Hepatocyte (in vitro differentiated cells): Measurements from ENCODE around the gene ANG. TPM values are rescaled to one million over a fixed set of nuclear protein-coding genes. Genes with fewer than 3 reads are reported as not detected.

ENCODE experiments used
- DNase-seq: peaks from one replicate; pipeline ENCODE4 v3.0.0-alpha.2; 2016; ENCODE audit warnings: low spot score
- H2AFZ ChIP-seq: fragments of 200-600 bp; sonication (generic); 2 replicates; pipeline ENCODE4 v1.6.0; 2016; ENCODE audit warnings: antibody characterized with exemption, mild to moderate bottlenecking
- H3K27ac ChIP-seq: fragments of 200-600 bp; sonication (generic); 2 replicates; pipeline ENCODE4 v1.5.1; 2016; ENCODE audit warnings: mild to moderate bottlenecking
- H3K27me3 ChIP-seq: fragments of 200-600 bp; sonication (generic); 2 replicates; pipeline ENCODE4 v1.6.1; 2016
- H3K36me3 ChIP-seq: fragments of 200-600 bp; sonication (generic); replicated peaks from 2 replicates; pipeline ENCODE4 v1.5.1; 2016; ENCODE audit warnings: low read depth; ENCODE audit not compliant: insufficient read depth
- H3K4me1 ChIP-seq: fragments of 200-600 bp; sonication (generic); 2 replicates; pipeline ENCODE4 v1.5.1; 2016; ENCODE audit warnings: mild to moderate bottlenecking, moderate library complexity; ENCODE audit not compliant: insufficient read depth
- H3K4me2 ChIP-seq: fragments of 200-600 bp; sonication (generic); 2 replicates; pipeline ENCODE4 v1.6.0; 2016
- H3K4me3 ChIP-seq: fragments of 200-600 bp; sonication (generic); 2 replicates; pipeline ENCODE4 v1.5.1; 2016; ENCODE audit warnings: mild to moderate bottlenecking
- H3K79me2 ChIP-seq: fragments of 200-600 bp; sonication (generic); 2 replicates; pipeline ENCODE4 v1.6.0; 2017; ENCODE audit warnings: mild to moderate bottlenecking
- H3K9me2 ChIP-seq: fragments of 200-600 bp; sonication (generic); replicated peaks from 2 replicates; pipeline ENCODE4 v1.6.0; 2017; ENCODE audit warnings: mild to moderate bottlenecking; ENCODE audit not compliant: insufficient read depth
- H3K9me3 ChIP-seq: fragments of 200-600 bp; sonication (generic); 2 replicates; pipeline ENCODE4 v1.5.1; 2016; ENCODE audit warnings: low read depth, mild to moderate bottlenecking
- H4K20me1 ChIP-seq: fragments of 200-600 bp; sonication (generic); 2 replicates; pipeline ENCODE4 v1.6.0; 2016; ENCODE audit warnings: mild to moderate bottlenecking; ENCODE audit not compliant: insufficient read depth, poor library complexity, severe bottlenecking
- EZH2 ChIP-seq: fragments of 200-600 bp; sonication (generic); IDR thresholded peaks from 2 replicates; pipeline ENCODE4 v1.6.1; 2016; ENCODE audit warnings: antibody characterized with exemption, mild to moderate bottlenecking, borderline replicate concordance
- EZH2phosphoT487 ChIP-seq: fragments of 200-600 bp; sonication (generic); IDR thresholded peaks from one replicate; pipeline ENCODE4 v1.6.1; 2018; ENCODE audit warnings: antibody characterized with exemption, mild to moderate bottlenecking, low read depth, moderate library complexity; ENCODE audit not compliant: unreplicated experiment, severe bottlenecking
- WGBS: methylation state at CpG from one replicate; pipeline ENCODE4 v1.1.6; 2016; ENCODE audit warnings: low lambda C conversion rate; ENCODE audit errors: missing lambda C conversion rate; 5-methylcytosine and 5-hydroxymethylcytosine counted together
- polyA plus RNA-seq: library from polyadenylated mRNA; unstranded; fragments of >200 nt; fragmentation: Nextera tagmentation; extraction: Ambion mirVana; gene quantifications from 2 replicates; pipeline ENCODE4 v1.2.1, GENCODE V29; 2016
- small RNA-seq: library from RNA; depleted of rRNA; stranded (forward); fragments of <200 nt; gene quantifications from one replicate; pipeline ENCODE3, GENCODE V24; 2014
- total RNA-seq: library from RNA; depleted of rRNA; stranded (reverse); fragments of >200 nt; gene quantifications from 2 replicates; pipeline ENCODE4 v1.2.3, GENCODE V29; 2014
- TF ChIP-seq, protein P1 (sequence below): fragments of 200-600 bp; sonication (generic); IDR thresholded peaks from 2 replicates; pipeline ENCODE4 v1.5.1; 2016; ENCODE audit warnings: antibody characterized with exemption, mild to moderate bottlenecking; ENCODE audit not compliant: poor library complexity

Gene ANG
- total and polyA plus RNA-seq, 2 experiments from 2014 or later: 79.1 to 103 TPM

DNA sequence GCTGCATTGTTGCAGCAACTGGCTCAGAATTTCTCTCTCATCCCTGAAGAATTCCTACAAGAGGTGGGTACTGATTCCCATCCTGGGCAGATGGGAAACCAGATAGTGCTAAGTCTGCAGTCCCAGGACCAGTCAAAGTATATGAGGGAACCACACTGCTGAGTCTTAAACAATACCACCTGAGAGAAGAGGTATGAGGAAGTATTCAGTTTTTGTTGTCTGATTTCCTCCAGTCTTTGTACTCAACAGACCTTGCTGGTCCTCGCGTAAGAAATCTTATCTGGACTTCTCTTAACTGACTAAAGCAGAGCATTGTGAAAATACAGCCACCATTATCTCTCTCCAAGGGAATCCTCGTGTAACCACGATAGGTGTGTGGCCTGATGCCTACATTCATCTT lies 53.6 kb downstream of the ANG start:
- H3K9me3 ChIP-seq: no peaks in the 10 kb centered on the region
- DNase-seq: no peak
- 47% methylated on average over 4 of the region's 4 CpGs for WGBS

DNA sequence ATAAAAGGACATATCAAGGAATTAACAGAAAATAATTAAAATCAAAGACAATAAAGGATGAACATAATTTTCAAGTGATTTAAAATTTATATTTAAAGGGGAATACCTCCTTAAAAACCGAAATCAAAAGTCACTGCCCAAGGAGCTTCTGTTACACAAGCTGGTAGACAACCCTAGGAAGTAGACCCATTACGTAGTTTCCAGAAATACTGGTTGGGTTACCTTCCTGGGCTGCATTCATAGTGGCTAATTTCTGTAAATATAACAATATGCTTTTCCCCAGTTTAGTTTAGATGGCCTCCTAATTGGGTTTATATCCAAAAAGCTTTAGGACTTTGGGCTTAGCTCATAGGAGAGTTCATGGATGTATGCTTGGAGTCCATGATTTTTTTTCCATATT lies 55.0 kb downstream of the ANG start:
- H3K27ac ChIP-seq: no peak overlapping the region
- no peaks in the 10 kb centered on the region for H4K20me1 ChIP-seq
- H3K79me2 ChIP-seq: no peaks in the 10 kb centered on the region
- no peak overlapping the region for H3K4me2 ChIP-seq
- no peak for TF ChIP-seq EZH2phosphoT487
- TF ChIP-seq, protein P1, sequence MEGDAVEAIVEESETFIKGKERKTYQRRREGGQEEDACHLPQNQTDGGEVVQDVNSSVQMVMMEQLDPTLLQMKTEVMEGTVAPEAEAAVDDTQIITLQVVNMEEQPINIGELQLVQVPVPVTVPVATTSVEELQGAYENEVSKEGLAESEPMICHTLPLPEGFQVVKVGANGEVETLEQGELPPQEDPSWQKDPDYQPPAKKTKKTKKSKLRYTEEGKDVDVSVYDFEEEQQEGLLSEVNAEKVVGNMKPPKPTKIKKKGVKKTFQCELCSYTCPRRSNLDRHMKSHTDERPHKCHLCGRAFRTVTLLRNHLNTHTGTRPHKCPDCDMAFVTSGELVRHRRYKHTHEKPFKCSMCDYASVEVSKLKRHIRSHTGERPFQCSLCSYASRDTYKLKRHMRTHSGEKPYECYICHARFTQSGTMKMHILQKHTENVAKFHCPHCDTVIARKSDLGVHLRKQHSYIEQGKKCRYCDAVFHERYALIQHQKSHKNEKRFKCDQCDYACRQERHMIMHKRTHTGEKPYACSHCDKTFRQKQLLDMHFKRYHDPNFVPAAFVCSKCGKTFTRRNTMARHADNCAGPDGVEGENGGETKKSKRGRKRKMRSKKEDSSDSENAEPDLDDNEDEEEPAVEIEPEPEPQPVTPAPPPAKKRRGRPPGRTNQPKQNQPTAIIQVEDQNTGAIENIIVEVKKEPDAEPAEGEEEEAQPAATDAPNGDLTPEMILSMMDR: no peak
- TF ChIP-seq EZH2: no peak
- DNase-seq: no peak
- no peaks in the 10 kb centered on the region for H3K9me2 ChIP-seq
- H3K27me3 ChIP-seq: no peaks in the 10 kb centered on the region
- H3K9me3 ChIP-seq: no peaks in the 10 kb centered on the region
- H3K36me3 ChIP-seq: no peaks in the 10 kb centered on the region
- H3K4me1 ChIP-seq: no peaks in the 10 kb centered on the region
- no peak overlapping the region for H3K4me3 ChIP-seq
- no peak overlapping the region for H2AFZ ChIP-seq
- 86% methylated on average over 2 of the region's 2 CpGs for WGBS

More for the DNA sequence above, 53.6 kb downstream of the ANG start:
- no peak overlapping the region for H3K4me2 ChIP-seq
- H3K9me2 ChIP-seq: no peaks in the 10 kb centered on the region
- TF ChIP-seq EZH2 (no peak), EZH2phosphoT487 (no peak)
- TF ChIP-seq, protein P1: no peak
- H4K20me1 ChIP-seq: no peaks in the 10 kb centered on the region
- no peaks in the 10 kb centered on the region for H3K79me2 ChIP-seq
- H2AFZ ChIP-seq: no peak overlapping the region
- H3K4me3 ChIP-seq: no peak overlapping the region
- H3K36me3 ChIP-seq: no peaks in the 10 kb centered on the region
- H3K27me3 ChIP-seq: no peaks in the 10 kb centered on the region
- no peaks in the 10 kb centered on the region for H3K4me1 ChIP-seq
- no peak overlapping the region for H3K27ac ChIP-seq

Small RNAs within 50 kb of the gene (small RNA-seq; reads per million reads assigned to genes)
- gene RF00019: not detected

Other genes starting within 250 kb of the ANG start
- gene OSGEP, start 234.0 kb upstream of the ANG start, total RNA-seq: 51.6 and 60.1 TPM in 2 replicates
- 36.2 and 41.3 TPM in 2 replicates for gene OSGEP, start 234.0 kb upstream of the ANG start, polyA plus RNA-seq
- gene APEX1, start 233.5 kb upstream of the ANG start, total RNA-seq: 56.5 and 84.2 TPM in 2 replicates
- 147 and 148 TPM in 2 replicates for gene APEX1, start 233.5 kb upstream of the ANG start, polyA plus RNA-seq
- gene PIP4P1, start 227.3 kb upstream of the ANG start, total RNA-seq: 40.1 and 48.2 TPM in 2 replicates
- 85.0 and 85.9 TPM in 2 replicates for gene PIP4P1, start 227.3 kb upstream of the ANG start, polyA plus RNA-seq
- 69.2 and 81.2 TPM in 2 replicates for gene PNP, start 219.4 kb upstream of the ANG start, total RNA-seq
- 51.0 and 60.4 TPM in 2 replicates for gene PNP, start 219.4 kb upstream of the ANG start, polyA plus RNA-seq
- gene RNASE10, start 183.2 kb upstream of the ANG start, total RNA-seq: not detected in 2 replicates
- 0.54 and 1.00 TPM in 2 replicates for gene RNASE10, start 183.2 kb upstream of the ANG start, polyA plus RNA-seq
- not detected in 2 replicates for gene RNASE9, start 127.7 kb upstream of the ANG start, total RNA-seq
- not detected in 2 replicates for gene RNASE9, start 127.7 kb upstream of the ANG start, polyA plus RNA-seq
- not detected in 2 replicates for gene RNASE11, start 100.8 kb upstream of the ANG start, total RNA-seq
- not detected in 2 replicates for gene RNASE11, start 100.8 kb upstream of the ANG start, polyA plus RNA-seq
- not detected in 2 replicates for gene RNASE12, start 97.4 kb upstream of the ANG start, total RNA-seq
- gene RNASE12, start 97.4 kb upstream of the ANG start, polyA plus RNA-seq: not detected in 2 replicates
- not detected in 2 replicates for gene OR6S1, start 47.1 kb upstream of the ANG start, total RNA-seq
- not detected in 2 replicates for gene OR6S1, start 47.1 kb upstream of the ANG start, polyA plus RNA-seq
- 76.8 and 96.2 TPM in 2 replicates for gene RNASE4, start 4.2 kb upstream of the ANG start, total RNA-seq
- gene RNASE4, start 4.2 kb upstream of the ANG start, polyA plus RNA-seq: 31.1 and 44.5 TPM in 2 replicates
- not detected in 2 replicates for gene EDDM3A, start 57.1 kb downstream of the ANG start, total RNA-seq
- gene EDDM3A, start 57.1 kb downstream of the ANG start, polyA plus RNA-seq: not detected in 2 replicates
- not detected in 2 replicates for gene EDDM3B, start 79.6 kb downstream of the ANG start, total RNA-seq
- gene EDDM3B, start 79.6 kb downstream of the ANG start, polyA plus RNA-seq: 0.41 TPM in 1 of 2 replicates, not detected in the other
- gene RNASE6, start 92.5 kb downstream of the ANG start, total RNA-seq: 1.0 and 1.3 TPM in 2 replicates
- 0.78 and 1.8 TPM in 2 replicates for gene RNASE6, start 92.5 kb downstream of the ANG start, polyA plus RNA-seq
- 61.0 and 84.5 TPM in 2 replicates for gene RNASE1, start 114.1 kb downstream of the ANG start, total RNA-seq
- gene RNASE1, start 114.1 kb downstream of the ANG start, polyA plus RNA-seq: 108 and 135 TPM in 2 replicates
- 1.4 TPM in 1 of 2 replicates, not detected in the other for gene RNASE3, start 202.6 kb downstream of the ANG start, total RNA-seq
- 0.50 and 0.52 TPM in 2 replicates for gene RNASE3, start 202.6 kb downstream of the ANG start, polyA plus RNA-seq